GM12892 (cell line): ENCODE data around the gene PSMC6.
"Not testable (repeated sequence)": the region's sequence is repeated elsewhere in the genome, so short reads cannot be mapped to it uniquely, and the experiment has no call there.

Experiments
- POLR2A ChIP-seq: IDR thresholded peaks from 2 replicates; pipeline ENCODE4 v1.6.1; 2011; ENCODE audit warnings: low read depth, low read length, control low read depth
- POLR2AphosphoS5 ChIP-seq: IDR thresholded peaks from 2 replicates; pipeline ENCODE4 v1.6.1; 2011; ENCODE audit warnings: low read depth, low read length, control low read depth
- TAF1 ChIP-seq: IDR thresholded peaks from 2 replicates; pipeline ENCODE4 v1.6.1; 2011; ENCODE audit warnings: low read depth, mild to moderate bottlenecking, control low read depth, low read length, borderline replicate concordance

DNA sequence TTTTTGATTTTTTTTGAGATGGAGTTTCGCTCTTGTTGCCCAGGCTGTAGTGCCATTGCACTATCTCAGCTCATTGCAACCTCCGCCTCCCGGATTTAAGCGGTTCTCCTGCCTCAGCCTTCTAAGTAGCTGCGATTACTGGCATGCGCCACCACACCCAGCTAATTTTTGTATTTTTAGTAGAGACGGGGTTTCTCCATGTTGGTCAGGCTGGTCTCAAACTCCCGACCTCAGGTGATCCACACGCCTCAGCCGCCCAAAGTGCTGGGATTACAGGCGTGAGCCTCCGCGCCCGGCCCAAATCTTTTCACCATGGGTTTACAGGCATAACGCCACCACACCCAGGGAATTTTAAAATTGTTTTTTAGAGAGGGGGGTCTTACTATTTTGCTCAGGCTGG lies 22.0 kb downstream of the PSMC6 start:
- TF ChIP-seq POLR2A, POLR2AphosphoS5, TAF1: not testable (repeated sequence)
